Activated naive CD4-positive, alpha-beta T cell treated with anti-CD3 and anti-CD28 coated beads, Interleukin-2, amount 50 U/mL, for 24 hours (primary cell): Measurements from ENCODE around the gene GPR158.

Experiments
- H3K27ac Mint-ChIP-seq: one replicate; pipeline ENCODE4 v1.8.0; 2021; ENCODE audit warnings: mild to moderate bottlenecking, mixed read lengths
- H3K27me3 Mint-ChIP-seq: one replicate; pipeline ENCODE4 v1.8.0; 2021; ENCODE audit warnings: mixed read lengths
- H3K36me3 Mint-ChIP-seq: one replicate; pipeline ENCODE4 v1.8.0; 2021; ENCODE audit warnings: mixed read lengths
- H3K4me1 Mint-ChIP-seq: one replicate; pipeline ENCODE4 v1.8.0; 2021; ENCODE audit warnings: mixed read lengths
- H3K4me3 Mint-ChIP-seq: one replicate; pipeline ENCODE4 v1.8.0; 2021; ENCODE audit warnings: mild to moderate bottlenecking, mixed read lengths
- H3K9me3 Mint-ChIP-seq: one replicate; pipeline ENCODE4 v1.8.0; 2021; ENCODE audit warnings: mixed read lengths

GPR158 gene

GRCh38 chr10:25178411-25178810 is 3.6 kb downstream of the GPR158 start:
- Mint-ChIP-seq H3K27ac (no peak overlapping the region), H3K9me3 (peaks cover 6% of the 10 kb centered on the region), H3K4me3 (no peak overlapping the region), H3K27me3 (peaks cover 36% of the 10 kb centered on the region), H3K36me3 (peaks cover 4% of the 10 kb centered on the region), H3K4me1 (peaks cover 10% of the 10 kb centered on the region)

- peaks cover 6% of the 10 kb centered on the region for H3K4me1 Mint-ChIP-seq
- no peak overlapping the region for H3K4me3 Mint-ChIP-seq
- H3K27me3 Mint-ChIP-seq, result peaks cover 25% of the 10 kb centered on the region
- no peaks in the 10 kb centered on the region for H3K9me3 Mint-ChIP-seq
- no peaks in the 10 kb centered on the region for H3K36me3 Mint-ChIP-seq
- H3K27ac Mint-ChIP-seq, result no peak overlapping the region
Observed at GRCh38 chr10:25180801-25181200, 6.0 kb downstream of the GPR158 start.

- H3K27me3 Mint-ChIP-seq, result peaks cover 16% of the 10 kb centered on the region
- H3K36me3 Mint-ChIP-seq, result no peaks in the 10 kb centered on the region
- no peaks in the 10 kb centered on the region for H3K4me1 Mint-ChIP-seq
- H3K4me3 Mint-ChIP-seq, result no peak overlapping the region
- H3K27ac Mint-ChIP-seq, result no peak overlapping the region
- no peaks in the 10 kb centered on the region for H3K9me3 Mint-ChIP-seq
Observed at GRCh38 chr10:25182636-25183035, 7.8 kb downstream of the GPR158 start.

GRCh38 chr10:25191162-25191895 is 16.5 kb downstream of the GPR158 start:
- no peaks in the 10 kb centered on the region for H3K9me3 Mint-ChIP-seq
- H3K27ac Mint-ChIP-seq, result no peak overlapping the region
- no peak overlapping the region for H3K4me3 Mint-ChIP-seq
- H3K36me3 Mint-ChIP-seq, result no peaks in the 10 kb centered on the region
- H3K4me1 Mint-ChIP-seq, result no peaks in the 10 kb centered on the region
- peaks cover 4% of the 10 kb centered on the region for H3K27me3 Mint-ChIP-seq

- H3K4me1 Mint-ChIP-seq, result no peaks in the 10 kb centered on the region
- no peak overlapping the region for H3K27ac Mint-ChIP-seq
- H3K27me3 Mint-ChIP-seq, result peaks cover 2% of the 10 kb centered on the region
- no peak overlapping the region for H3K4me3 Mint-ChIP-seq
- H3K36me3 Mint-ChIP-seq, result no peaks in the 10 kb centered on the region
- no peaks in the 10 kb centered on the region for H3K9me3 Mint-ChIP-seq
Observed at GRCh38 chr10:25198151-25198550, 23.4 kb downstream of the GPR158 start.

GRCh38 chr10:25206693-25207414 is 32.1 kb downstream of the GPR158 start:
- Mint-ChIP-seq H3K27ac (no peak overlapping the region), H3K36me3 (no peaks in the 10 kb centered on the region), H3K4me1 (no peaks in the 10 kb centered on the region), H3K4me3 (no peak overlapping the region), H3K9me3 (no peaks in the 10 kb centered on the region), H3K27me3 (peaks cover 7% of the 10 kb centered on the region)

GRCh38 chr10:25209618-25210017 is 34.8 kb downstream of the GPR158 start:
- Mint-ChIP-seq H3K4me1 (no peaks in the 10 kb centered on the region), H3K27ac (no peak overlapping the region), H3K4me3 (no peak overlapping the region), H3K36me3 (no peaks in the 10 kb centered on the region), H3K9me3 (no peaks in the 10 kb centered on the region), H3K27me3 (peaks cover 7% of the 10 kb centered on the region)

GRCh38 chr10:25210265-25210664 is 35.5 kb downstream of the GPR158 start:
- Mint-ChIP-seq H3K4me1 (no peaks in the 10 kb centered on the region), H3K4me3 (no peak overlapping the region), H3K27me3 (peaks cover 7% of the 10 kb centered on the region), H3K9me3 (no peaks in the 10 kb centered on the region), H3K27ac (no peak overlapping the region), H3K36me3 (no peaks in the 10 kb centered on the region)

GRCh38 chr10:25220156-25220555 is 45.4 kb downstream of the GPR158 start:
- H3K27ac Mint-ChIP-seq, result no peak overlapping the region
- no peaks in the 10 kb centered on the region for H3K4me1 Mint-ChIP-seq
- H3K27me3 Mint-ChIP-seq, result peaks cover 9% of the 10 kb centered on the region
- H3K9me3 Mint-ChIP-seq, result no peaks in the 10 kb centered on the region
- H3K36me3 Mint-ChIP-seq, result no peaks in the 10 kb centered on the region
- H3K4me3 Mint-ChIP-seq, result no peak overlapping the region

GRCh38 chr10:25222085-25222660 is 47.4 kb downstream of the GPR158 start:
- Mint-ChIP-seq H3K36me3 (no peaks in the 10 kb centered on the region), H3K4me1 (no peaks in the 10 kb centered on the region), H3K4me3 (no peak overlapping the region), H3K27me3 (peaks cover 7% of the 10 kb centered on the region), H3K9me3 (no peaks in the 10 kb centered on the region), H3K27ac (no peak overlapping the region)

- no peak overlapping the region for H3K27ac Mint-ChIP-seq
- no peaks in the 10 kb centered on the region for H3K4me1 Mint-ChIP-seq
- H3K9me3 Mint-ChIP-seq, result no peaks in the 10 kb centered on the region
- H3K4me3 Mint-ChIP-seq, result no peak overlapping the region
- no peaks in the 10 kb centered on the region for H3K36me3 Mint-ChIP-seq
- H3K27me3 Mint-ChIP-seq, result peaks cover 4% of the 10 kb centered on the region
Observed at GRCh38 chr10:25226775-25227682, 52.2 kb downstream of the GPR158 start.

GRCh38 chr10:25231751-25232150 is 57.0 kb downstream of the GPR158 start:
- no peak overlapping the region for H3K27ac Mint-ChIP-seq
- no peaks in the 10 kb centered on the region for H3K9me3 Mint-ChIP-seq
- no peaks in the 10 kb centered on the region for H3K4me1 Mint-ChIP-seq
- H3K36me3 Mint-ChIP-seq, result no peaks in the 10 kb centered on the region
- H3K4me3 Mint-ChIP-seq, result no peak overlapping the region
- peaks cover 2% of the 10 kb centered on the region for H3K27me3 Mint-ChIP-seq

- Mint-ChIP-seq H3K4me1 (no peaks in the 10 kb centered on the region), H3K4me3 (no peak overlapping the region), H3K27ac (no peak overlapping the region), H3K27me3 (peaks cover 2% of the 10 kb centered on the region), H3K36me3 (no peaks in the 10 kb centered on the region), H3K9me3 (no peaks in the 10 kb centered on the region)
Observed at GRCh38 chr10:25232204-25232603, 57.4 kb downstream of the GPR158 start.

- no peaks in the 10 kb centered on the region for H3K9me3 Mint-ChIP-seq
- no peak overlapping the region for H3K4me3 Mint-ChIP-seq
- no peaks in the 10 kb centered on the region for H3K4me1 Mint-ChIP-seq
- H3K27me3 Mint-ChIP-seq, result no peaks in the 10 kb centered on the region
- H3K27ac Mint-ChIP-seq, result no peak overlapping the region
- no peaks in the 10 kb centered on the region for H3K36me3 Mint-ChIP-seq
Observed at GRCh38 chr10:25245165-25245564, 70.4 kb downstream of the GPR158 start.

GRCh38 chr10:25257646-25258045 is 82.8 kb downstream of the GPR158 start:
- Mint-ChIP-seq H3K4me3 (no peak overlapping the region), H3K27me3 (peaks cover 2% of the 10 kb centered on the region), H3K36me3 (no peaks in the 10 kb centered on the region), H3K27ac (no peak overlapping the region), H3K9me3 (no peaks in the 10 kb centered on the region), H3K4me1 (no peaks in the 10 kb centered on the region)
